CD4-positive, CD25-positive, alpha-beta regulatory T cell (primary cell): Measurements from ENCODE around the gene ZNF558. TPM values are rescaled to one million over a fixed set of nuclear protein-coding genes. Genes with fewer than 3 reads are reported as not detected.

Experiments used
- ATAC-seq, 2 donors: fragments of 150-1000 bp; cut with Tn5 transposase; one replicate each; pipeline ENCODE4 v1.10.0; 2021; ENCODE audit warnings: low read depth in 2 of 2, moderate number of reproducible peaks in 2 of 2, moderate library complexity in 1 of 2
- DNase-seq, 3 donors: peaks; one replicate each; pipeline versions ENCODE4 v3.0.0 to v3.0.0-alpha.2; 2012 to 2022; ENCODE audit warnings: mixed read lengths in 1 of 3
- H3K27ac ChIP-seq: one replicate; pipeline ENCODE4 v1.7.0; 2013; ENCODE audit warnings: mild to moderate bottlenecking, low read length; ENCODE audit not compliant: insufficient read depth, poor library complexity, severe bottlenecking
- H3K27me3 ChIP-seq: one replicate; pipeline ENCODE4 v1.7.0; 2013; ENCODE audit warnings: low read length; ENCODE audit not compliant: control insufficient read depth, insufficient read depth
- H3K36me3 ChIP-seq: one replicate; pipeline ENCODE4 v1.7.0; 2013; ENCODE audit warnings: mild to moderate bottlenecking, low read length, moderate library complexity; ENCODE audit not compliant: control insufficient read depth, insufficient read depth
- H3K4me1 ChIP-seq: 2 replicates; pipeline ENCODE4 v1.7.0; 2013; ENCODE audit warnings: mild to moderate bottlenecking, low read length; ENCODE audit not compliant: insufficient read depth, control insufficient read depth, poor library complexity, severe bottlenecking
- H3K4me3 ChIP-seq: one replicate; pipeline ENCODE4 v1.7.0; 2013; ENCODE audit warnings: low read depth, mild to moderate bottlenecking, low read length, moderate library complexity
- H3K9me3 ChIP-seq, 2 experiments: 1 replicate in 1 of 2; 2 replicates in 1 of 2; pipeline ENCODE4 v1.7.0; 2013; ENCODE audit warnings: low read length in 2 of 2, mild to moderate bottlenecking in 1 of 2, moderate library complexity in 1 of 2; ENCODE audit not compliant: control insufficient read depth in 2 of 2
- H3K27ac Mint-ChIP-seq, 3 donors: one replicate each; pipeline ENCODE4 v1.8.0; 2020 to 2022; ENCODE audit warnings: mild to moderate bottlenecking in 3 of 3, mixed read lengths in 3 of 3, moderate library complexity in 2 of 3
- H3K27me3 Mint-ChIP-seq: one replicate; pipeline ENCODE4 v1.8.0; 2022; ENCODE audit warnings: mild to moderate bottlenecking, mixed read lengths
- H3K36me3 Mint-ChIP-seq: one replicate; pipeline ENCODE4 v1.8.0; 2020; ENCODE audit warnings: mixed read lengths
- H3K4me1 Mint-ChIP-seq, 4 donors: one replicate each; pipeline ENCODE4 v1.8.0; 2020 to 2022; ENCODE audit warnings: mixed read lengths in 4 of 4, mild to moderate bottlenecking in 1 of 4
- H3K4me3 Mint-ChIP-seq, 4 donors: one replicate each; pipeline ENCODE4 v1.8.0; 2020 to 2022; ENCODE audit warnings: mild to moderate bottlenecking in 4 of 4, mixed read lengths in 4 of 4, moderate library complexity in 3 of 4
- H3K9me3 Mint-ChIP-seq, 7 donors: one replicate each; pipeline ENCODE4 v1.8.0; 2020 to 2022; ENCODE audit warnings: mixed read lengths in 7 of 7, mild to moderate bottlenecking in 3 of 7, moderate library complexity in 2 of 7
- polyA plus RNA-seq, 4 donors: library from polyadenylated mRNA; unstranded; fragments of 300-500 nt; fragmentation: Illumina TruSeq; gene quantifications; one replicate each; pipeline ENCODE4 v1.2.3, GENCODE V29; 2021
- total RNA-seq: library from RNA; stranded (reverse); gene quantifications from one replicate; pipeline ENCODE4 v1.2.3, GENCODE V29; 2022

ZNF558 gene
- total and polyA plus RNA-seq, 5 donors from 2014 or later = 6.1 to 22.9 (median 6.7) TPM

DNA sequence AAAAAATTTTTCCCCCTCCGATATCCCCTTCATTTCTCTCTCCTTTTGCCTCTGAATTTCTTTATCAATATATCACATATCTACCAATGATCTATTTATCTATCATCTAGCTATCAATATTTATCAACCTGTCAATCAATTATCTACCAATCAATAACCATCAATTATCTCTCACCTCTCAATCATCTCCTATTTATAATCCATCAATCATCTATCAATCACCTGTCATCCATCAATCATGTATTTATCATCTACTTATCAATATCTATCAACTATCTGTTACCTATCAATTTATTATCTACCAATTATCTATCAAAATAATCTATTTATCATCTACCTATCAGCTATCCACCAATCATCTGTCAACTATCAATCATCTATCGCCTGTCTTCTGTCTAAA is 17.1 kb upstream of the ZNF558 start:
- H3K27ac ChIP-seq = no peak overlapping the region
- no peak overlapping the region for H3K4me3 ChIP-seq
- no peaks in the 10 kb centered on the region for H3K27me3 ChIP-seq
- no peaks in the 10 kb centered on the region for H3K36me3 Mint-ChIP-seq
- H3K4me1 Mint-ChIP-seq = no peaks in the 10 kb centered on the region
- ATAC-seq (no peak), DNase-seq (no peak)
- peaks cover 13% of the 10 kb centered on the region for H3K27me3 Mint-ChIP-seq
- H3K4me3 Mint-ChIP-seq = no peak overlapping the region
- H3K4me1 ChIP-seq = no peaks in the 10 kb centered on the region
- H3K9me3 Mint-ChIP-seq = peaks cover 0 to 18% (median 6%) of the 10 kb centered on the region in 7 donors
- H3K27ac Mint-ChIP-seq = no peak overlapping the region
- no peaks in the 10 kb centered on the region for H3K36me3 ChIP-seq
- peaks cover 4% of the 10 kb centered on the region in 2 experiments for H3K9me3 ChIP-seq

DNA sequence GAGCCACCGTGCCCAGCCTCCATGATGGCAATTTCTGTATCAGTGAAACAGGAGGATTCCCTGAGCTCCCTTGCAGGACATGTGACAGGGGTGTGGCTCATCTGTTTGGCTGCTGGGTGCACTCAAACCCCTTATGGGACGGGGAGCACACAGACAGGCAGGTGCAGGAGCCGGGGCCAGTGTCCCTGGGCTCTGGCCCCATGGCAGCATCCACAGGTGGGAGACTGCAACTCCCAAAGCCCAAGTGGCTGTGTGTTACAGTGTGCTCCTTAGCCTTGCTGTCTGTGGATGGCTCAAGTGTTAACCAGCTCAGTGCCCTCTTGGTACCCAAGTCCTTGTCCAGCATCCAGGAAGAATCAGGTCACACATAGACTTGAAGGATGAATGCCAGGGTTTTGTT is 14.7 kb upstream of the ZNF558 start:
- H3K4me3 ChIP-seq = no peak overlapping the region
- no peaks in the 10 kb centered on the region for H3K36me3 ChIP-seq
- H3K9me3 Mint-ChIP-seq = peaks cover 0 to 18% (median 6%) of the 10 kb centered on the region in 7 donors
- H3K27ac Mint-ChIP-seq = no peak overlapping the region
- peaks cover 8% of the 10 kb centered on the region for H3K27me3 Mint-ChIP-seq
- H3K36me3 Mint-ChIP-seq = no peaks in the 10 kb centered on the region
- no peaks in the 10 kb centered on the region for H3K4me1 Mint-ChIP-seq
- H3K4me3 Mint-ChIP-seq = no peak overlapping the region
- DNase-seq = no peak
- peaks cover 4% of the 10 kb centered on the region in 2 experiments for H3K9me3 ChIP-seq
- H3K27me3 ChIP-seq = no peaks in the 10 kb centered on the region
- no peak overlapping the region for H3K27ac ChIP-seq
- ATAC-seq = no peak
- H3K4me1 ChIP-seq = no peaks in the 10 kb centered on the region

DNA sequence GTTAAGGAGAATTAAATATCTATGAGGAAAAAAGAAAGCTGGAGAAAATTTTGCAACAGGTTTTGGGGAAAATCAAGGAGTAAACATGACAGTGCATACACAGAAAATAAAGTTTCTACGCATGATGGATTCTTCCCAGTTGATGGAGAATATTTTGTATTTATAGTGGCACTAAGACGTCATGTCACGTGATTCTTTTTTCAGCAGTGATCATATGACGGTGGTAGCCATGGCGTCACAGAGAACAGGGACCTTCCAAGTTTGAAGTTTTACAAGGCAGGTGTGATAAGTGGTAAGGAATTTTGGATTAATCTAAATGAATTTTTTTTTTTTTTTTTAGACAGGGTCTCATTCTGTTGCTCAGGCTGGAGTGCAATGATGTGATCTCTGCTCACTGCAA is 8.6 kb upstream of the ZNF558 start:
- H3K4me3 Mint-ChIP-seq = no peak overlapping the region
- H3K27ac Mint-ChIP-seq = no peak overlapping the region
- H3K27me3 Mint-ChIP-seq = peaks cover 12% of the 10 kb centered on the region
- no peaks in the 10 kb centered on the region for H3K36me3 Mint-ChIP-seq
- Histone ChIP-seq H3K27me3 (no peaks in the 10 kb centered on the region), H3K9me3 (no peaks in the 10 kb centered on the region), H3K4me1 (no peaks in the 10 kb centered on the region), H3K36me3 (no peaks in the 10 kb centered on the region), H3K4me3 (no peak overlapping the region), H3K27ac (no peak overlapping the region)
- no peak for DNase-seq
- no peak for ATAC-seq
- peaks cover 0 to 2% (median 0%) of the 10 kb centered on the region in 7 donors for H3K9me3 Mint-ChIP-seq
- H3K4me1 Mint-ChIP-seq = no peaks in the 10 kb centered on the region

DNA sequence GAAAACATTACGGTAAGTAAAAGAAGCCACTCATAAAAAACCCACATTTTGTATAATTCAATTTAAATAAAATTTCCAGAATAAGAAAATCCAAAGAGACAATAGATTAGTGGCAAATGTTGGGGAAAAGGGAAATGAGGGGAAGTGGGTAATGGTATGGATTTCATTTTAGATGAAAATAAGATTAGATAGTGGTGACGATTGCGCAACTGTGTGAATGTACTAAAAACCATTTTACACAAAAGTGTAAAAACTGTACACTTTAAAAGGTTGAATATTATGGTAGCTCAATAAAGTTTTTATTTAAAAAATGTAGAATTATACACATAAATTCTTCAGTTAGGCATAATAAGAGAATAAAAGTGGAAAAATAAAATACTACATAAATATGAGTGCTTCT is 3.8 kb upstream of the ZNF558 start:
- ATAC-seq (no peak), DNase-seq (no peak)
- Mint-ChIP-seq H3K27me3 (peaks cover 16% of the 10 kb centered on the region), H3K4me3 (no peak overlapping the region), H3K27ac (no peak overlapping the region), H3K36me3 (no peaks in the 10 kb centered on the region), H3K4me1 (peaks cover 0 to 22% (median 14%) of the 10 kb centered on the region in 4 donors), H3K9me3 (peaks cover 0 to 5% (median 0%) of the 10 kb centered on the region in 7 donors)
- Histone ChIP-seq H3K9me3 (no peaks in the 10 kb centered on the region), H3K36me3 (no peaks in the 10 kb centered on the region), H3K27me3 (no peaks in the 10 kb centered on the region), H3K4me3 (no peak overlapping the region), H3K4me1 (peaks cover 11% of the 10 kb centered on the region), H3K27ac (no peak overlapping the region)

DNA sequence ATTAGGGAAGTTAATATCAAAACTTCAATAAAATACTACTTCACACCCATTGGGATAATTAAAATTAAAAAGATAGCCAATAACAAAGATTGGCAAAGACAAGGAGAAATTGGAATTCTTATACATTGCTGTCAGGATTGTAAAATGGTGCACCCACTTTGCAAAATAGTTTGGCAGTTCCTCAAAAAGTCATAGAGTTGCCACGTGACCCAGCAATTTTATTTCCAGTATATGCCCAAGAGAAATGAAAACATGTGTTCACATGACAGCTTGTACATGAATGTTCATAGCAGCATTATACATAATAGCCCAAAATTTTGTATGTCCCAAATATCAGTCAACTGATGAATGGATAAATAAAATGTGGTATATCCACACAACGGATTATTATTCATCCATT is 3.3 kb upstream of the ZNF558 start:
- Histone ChIP-seq H3K36me3 (no peaks in the 10 kb centered on the region), H3K27me3 (no peaks in the 10 kb centered on the region), H3K27ac (no peak overlapping the region), H3K4me3 (no peak overlapping the region), H3K4me1 (peaks cover 11% of the 10 kb centered on the region), H3K9me3 (no peaks in the 10 kb centered on the region)
- H3K4me3 Mint-ChIP-seq = no peak overlapping the region
- DNase-seq (no peak), ATAC-seq (no peak)
- H3K4me1 Mint-ChIP-seq = peaks cover 0 to 24% (median 14%) of the 10 kb centered on the region in 4 donors
- peaks cover 0 to 5% (median 0%) of the 10 kb centered on the region in 7 donors for H3K9me3 Mint-ChIP-seq
- no peaks in the 10 kb centered on the region for H3K36me3 Mint-ChIP-seq
- no peak overlapping the region for H3K27ac Mint-ChIP-seq
- H3K27me3 Mint-ChIP-seq = peaks cover 12% of the 10 kb centered on the region

DNA sequence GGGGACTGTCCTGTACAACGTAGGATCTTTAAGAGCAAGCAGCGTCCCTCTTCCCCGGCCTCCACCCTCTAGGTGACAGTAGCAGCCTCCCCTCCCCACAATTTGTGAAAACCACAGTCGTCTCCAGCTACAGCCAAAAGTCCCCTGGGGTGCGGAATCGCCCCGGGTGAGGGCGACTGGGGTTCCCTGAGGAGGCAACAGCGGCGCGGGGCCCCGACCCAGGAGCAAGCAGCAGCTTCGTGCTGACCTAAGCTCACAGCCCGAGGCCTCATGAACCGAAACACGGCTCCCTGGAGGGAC is 322 bp downstream of the ZNF558 start:
- peaks cover 6% of the 10 kb centered on the region for H3K27me3 Mint-ChIP-seq
- H3K27ac Mint-ChIP-seq = peak overlapping the region; percentile 93 to 96 (median 94)
- H3K4me1 Mint-ChIP-seq = peaks cover 0 to 34% (median 20%) of the 10 kb centered on the region in 4 donors
- peaks cover 9% of the 10 kb centered on the region for H3K36me3 Mint-ChIP-seq
- peak overlapping the region; percentile 90 to 96 (median 94) for H3K4me3 Mint-ChIP-seq
- Histone ChIP-seq H3K27me3 (no peaks in the 10 kb centered on the region), H3K9me3 (no peaks in the 10 kb centered on the region), H3K27ac (peak overlapping the region; percentile 93), H3K4me3 (peak overlapping the region; percentile 78), H3K36me3 (peaks cover 3% of the 10 kb centered on the region), H3K4me1 (peaks cover 11% of the 10 kb centered on the region)
- ATAC-seq = no peak
- H3K9me3 Mint-ChIP-seq = peaks cover 0 to 5% (median 0%) of the 10 kb centered on the region in 7 donors
- no peak for DNase-seq

DNA sequence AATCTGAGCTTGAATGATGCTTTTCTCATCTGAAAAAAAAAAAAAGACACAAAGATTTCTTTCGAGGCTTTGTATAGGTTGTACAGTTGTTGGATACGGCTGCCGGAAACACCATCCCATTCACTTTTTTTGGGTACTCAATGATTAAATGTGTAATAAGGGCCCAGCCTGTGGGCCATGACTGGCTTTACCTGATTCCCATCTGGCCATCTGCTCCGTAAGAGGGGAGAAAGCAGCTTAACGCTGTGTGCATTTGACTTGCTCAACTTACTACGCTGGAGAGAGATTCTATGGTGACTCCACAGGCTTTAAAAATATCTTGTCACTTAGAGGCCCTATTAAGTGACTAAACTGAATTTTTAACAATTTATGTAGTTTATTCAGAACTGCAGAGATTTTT is 731 bp downstream of the ZNF558 start:
- Mint-ChIP-seq H3K27ac (peak overlapping the region; percentile 93 to 96 (median 94)), H3K4me3 (peak overlapping the region; percentile 90 to 96 (median 94)), H3K4me1 (peaks cover 0 to 34% (median 20%) of the 10 kb centered on the region in 4 donors), H3K27me3 (peaks cover 6% of the 10 kb centered on the region), H3K9me3 (peaks cover 0 to 5% (median 0%) of the 10 kb centered on the region in 7 donors), H3K36me3 (peaks cover 9% of the 10 kb centered on the region)
- ATAC-seq (no peak), DNase-seq (no peak)
- peak overlapping the region; percentile 78 for H3K4me3 ChIP-seq
- H3K36me3 ChIP-seq = peaks cover 3% of the 10 kb centered on the region
- peak overlapping the region; percentile 93 for H3K27ac ChIP-seq
- no peaks in the 10 kb centered on the region for H3K27me3 ChIP-seq
- peaks cover 11% of the 10 kb centered on the region for H3K4me1 ChIP-seq
- H3K9me3 ChIP-seq = no peaks in the 10 kb centered on the region

DNA sequence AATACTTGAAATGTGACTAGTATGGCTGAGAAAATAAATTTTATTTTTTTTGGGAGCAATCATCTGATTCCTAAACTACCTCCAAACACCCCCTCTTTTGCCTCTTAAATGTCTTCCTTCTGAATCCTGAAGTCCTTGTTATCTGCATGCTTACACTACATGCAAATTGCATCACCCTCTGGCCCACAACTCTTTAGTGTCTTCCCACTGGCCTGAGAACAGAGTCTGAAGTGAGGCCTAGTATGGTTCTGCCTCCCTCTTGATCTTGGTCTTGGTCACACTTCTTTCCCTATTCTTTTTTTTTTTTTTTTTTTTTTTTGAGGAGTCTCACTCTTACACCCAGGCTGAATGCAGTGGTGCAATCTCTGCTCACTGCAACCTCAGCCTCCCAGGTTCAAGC is 4.8 kb downstream of the ZNF558 start:
- Mint-ChIP-seq H3K9me3 (peaks cover 0 to 3% (median 0%) of the 10 kb centered on the region in 7 donors), H3K36me3 (peaks cover 33% of the 10 kb centered on the region), H3K4me3 (peak overlapping the region in 1 of 4 donors; percentile 69), H3K27ac (no peak overlapping the region), H3K4me1 (peaks cover 0 to 26% (median 19%) of the 10 kb centered on the region in 4 donors), H3K27me3 (no peaks in the 10 kb centered on the region)
- Histone ChIP-seq H3K27ac (no peak overlapping the region), H3K27me3 (no peaks in the 10 kb centered on the region), H3K4me1 (peaks cover 11% of the 10 kb centered on the region), H3K36me3 (peaks cover 24% of the 10 kb centered on the region), H3K4me3 (no peak overlapping the region), H3K9me3 (no peaks in the 10 kb centered on the region)
- no peak for DNase-seq
- no peak for ATAC-seq
